ENCODE results near the gene SLAMF9.

Gene SLAMF9

GRCh38 chr1:159949123-159949522 is 4.9 kb downstream of the SLAMF9 start:
- no peak for TF ChIP-seq CTCF (IDR thresholded peaks at IDR 0.05; ENCODE audit: low read depth, low read length)
- no peak overlapping the region for H3K4me3 ChIP-seq (ENCODE audit: low read depth, low read length)

GRCh38 chr1:159947942-159948341 is 6.1 kb downstream of the SLAMF9 start:
- no peak overlapping the region for H3K4me3 ChIP-seq (ENCODE audit: low read depth, low read length)
- TF ChIP-seq CTCF (IDR thresholded peaks at IDR 0.05; ENCODE audit: low read depth, low read length) = no peak

GRCh38 chr1:159946242-159947187 is 7.5 kb downstream of the SLAMF9 start:
- no peak for TF ChIP-seq CTCF (IDR thresholded peaks at IDR 0.05; ENCODE audit: low read depth, low read length)
- no peak overlapping the region for H3K4me3 ChIP-seq (ENCODE audit: low read depth, low read length)

- TF ChIP-seq CTCF (IDR thresholded peaks at IDR 0.05; ENCODE audit: low read depth, low read length) = no peak
- peak within 1 kb of the TSS; percentile 17; the same call in 1 of the 2 replicates for H3K4me3 ChIP-seq (ENCODE audit: low read depth, low read length)
Measured at GRCh38 chr1:159945483-159946241, 8.4 kb downstream of the SLAMF9 start, which contains the start of gene IGSF9. TSS of gene IGSF9 (minus strand) at chr1:159945613. CDS start at chr1:159943454, 2,159 bp downstream.

- H3K4me3 ChIP-seq (ENCODE audit: low read depth, low read length) = no peak overlapping the region; the same call in 1 of the 2 replicates
Measured at GRCh38 chr1:159944623-159945455, 9.2 kb downstream of the SLAMF9 start.

More at GRCh38 chr1:159944623-159945455, 9.2 kb downstream of the SLAMF9 start:
- TF ChIP-seq CTCF (IDR thresholded peaks at IDR 0.05; ENCODE audit: low read depth, low read length) = no peak
